Stimulated activated CD4-positive, alpha-beta T cell treated with anti-CD3 and anti-CD28 coated beads, Interleukin-1b, Interleukin-23, amount 100 ng/mL, for 4 hours (primary cell): ENCODE results near the gene ITGB5.
A peak's percentile ranks its signal among the peaks of the same experiment; 100 is the strongest.
"Not testable (repeated sequence)": the region's sequence is repeated elsewhere in the genome, so short reads cannot be mapped to it uniquely, and the experiment has no call there.

ENCODE experiments used
- DNase-seq, 2 donors: peaks; one replicate each; pipeline ENCODE4 v3.0.0-alpha.2; 2020; ENCODE audit warnings: low read depth in 2 of 2

ITGB5 gene

GRCh38 chr3:124834723-124835718 is 52.1 kb downstream of the ITGB5 start:
- peak; percentile 9 to 27 for DNase-seq

- DNase-seq = no peak
Observed at GRCh38 chr3:124833710-124834332, 53.3 kb downstream of the ITGB5 start.

DNA sequence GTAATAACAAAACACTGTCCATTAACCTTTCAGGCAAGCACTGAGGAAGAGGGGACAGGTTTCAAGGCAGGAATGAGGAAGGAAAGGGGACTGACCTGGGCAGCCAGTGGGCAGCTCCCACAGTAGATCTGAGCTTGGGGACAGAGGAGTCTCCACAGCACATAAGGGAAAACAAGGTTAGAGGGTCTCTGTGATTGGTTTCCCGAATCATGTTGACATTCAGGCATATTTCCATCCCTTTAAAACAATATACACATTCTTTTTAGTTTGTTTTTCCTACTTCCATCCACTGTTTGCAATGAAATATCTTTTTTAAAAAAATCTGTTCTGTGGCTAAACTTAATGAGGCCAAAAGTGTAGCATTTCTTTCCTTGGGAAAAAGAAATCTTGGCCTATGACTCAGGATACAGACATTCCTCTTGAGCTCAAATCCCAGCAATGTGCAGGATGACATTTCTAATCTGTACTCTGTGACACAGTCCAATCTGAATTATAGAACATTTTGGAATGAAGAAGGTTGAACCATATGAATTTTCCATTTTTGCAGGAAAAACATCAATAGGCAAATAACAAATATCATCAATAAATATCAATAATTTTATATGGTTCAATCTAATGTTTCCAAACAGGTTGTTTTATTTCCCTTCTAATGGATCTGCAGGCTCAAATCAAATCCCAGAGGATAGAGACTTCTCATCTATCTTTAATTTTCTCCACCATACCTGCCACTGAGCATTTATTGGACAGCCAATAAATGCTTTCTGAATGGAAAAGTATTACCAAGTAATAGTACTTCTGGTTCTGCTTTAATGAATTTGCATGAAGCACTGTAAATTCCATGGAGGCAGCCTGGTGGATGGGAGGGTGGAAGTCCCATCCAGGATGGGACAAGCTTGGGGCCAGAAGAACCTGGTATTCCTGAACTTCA is 54.1 kb downstream of the ITGB5 start:
- no peak for DNase-seq

DNA sequence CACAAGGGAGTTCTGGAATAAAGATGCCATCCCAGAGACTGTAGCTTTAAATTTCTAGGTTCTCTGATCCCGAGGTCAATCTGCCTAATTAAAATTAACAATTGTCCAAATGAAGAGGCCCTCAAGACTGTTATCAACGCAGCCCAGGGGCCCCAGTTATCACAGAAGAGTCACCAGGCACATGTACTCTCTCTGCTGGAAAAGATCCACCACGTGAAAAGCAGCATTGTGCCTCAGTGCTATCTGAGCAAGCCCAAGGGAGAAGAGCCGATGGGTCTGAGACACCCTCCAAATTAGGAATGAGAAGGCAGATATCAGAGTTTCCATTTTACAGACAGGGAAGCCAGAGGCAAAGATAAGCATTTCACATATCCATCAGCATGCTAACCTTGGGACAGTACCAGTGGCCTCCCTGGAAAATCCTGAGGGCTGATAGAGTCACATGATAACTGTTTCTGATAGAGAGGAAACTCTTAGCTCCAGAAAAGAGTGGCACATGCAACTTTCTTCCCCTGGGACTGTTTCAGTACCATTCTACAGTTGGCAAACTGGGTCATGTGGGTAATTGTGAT is 55.5 kb downstream of the ITGB5 start:
- no peak for DNase-seq

- DNase-seq = no peak
Observed at GRCh38 chr3:124829819-124830554, 57.2 kb downstream of the ITGB5 start.

GRCh38 chr3:124829178-124829818 is 57.9 kb downstream of the ITGB5 start:
- DNase-seq = no peak

- not testable (repeated sequence) for DNase-seq
Observed at GRCh38 chr3:124827476-124828206, 59.5 kb downstream of the ITGB5 start.

DNA sequence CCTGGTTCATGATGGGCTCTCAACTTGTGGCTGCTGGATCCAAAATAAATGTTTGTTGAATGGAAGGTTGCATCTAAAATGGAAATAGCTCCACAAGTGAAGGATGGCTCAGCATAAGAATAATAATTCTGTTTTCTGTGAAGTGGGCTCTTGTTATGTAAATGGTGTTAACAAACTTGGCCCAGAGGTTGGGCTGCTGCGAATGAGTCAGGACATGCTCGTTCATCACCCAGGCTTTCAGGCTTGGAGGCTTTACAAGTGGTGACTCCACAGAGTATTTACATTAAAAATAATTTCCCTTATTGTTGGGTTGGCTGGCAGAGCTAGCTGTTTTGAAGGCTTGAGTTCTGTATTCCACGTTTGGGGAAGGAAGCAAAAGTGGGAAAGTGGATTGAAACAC is 60.5 kb downstream of the ITGB5 start:
- DNase-seq = no peak

DNA sequence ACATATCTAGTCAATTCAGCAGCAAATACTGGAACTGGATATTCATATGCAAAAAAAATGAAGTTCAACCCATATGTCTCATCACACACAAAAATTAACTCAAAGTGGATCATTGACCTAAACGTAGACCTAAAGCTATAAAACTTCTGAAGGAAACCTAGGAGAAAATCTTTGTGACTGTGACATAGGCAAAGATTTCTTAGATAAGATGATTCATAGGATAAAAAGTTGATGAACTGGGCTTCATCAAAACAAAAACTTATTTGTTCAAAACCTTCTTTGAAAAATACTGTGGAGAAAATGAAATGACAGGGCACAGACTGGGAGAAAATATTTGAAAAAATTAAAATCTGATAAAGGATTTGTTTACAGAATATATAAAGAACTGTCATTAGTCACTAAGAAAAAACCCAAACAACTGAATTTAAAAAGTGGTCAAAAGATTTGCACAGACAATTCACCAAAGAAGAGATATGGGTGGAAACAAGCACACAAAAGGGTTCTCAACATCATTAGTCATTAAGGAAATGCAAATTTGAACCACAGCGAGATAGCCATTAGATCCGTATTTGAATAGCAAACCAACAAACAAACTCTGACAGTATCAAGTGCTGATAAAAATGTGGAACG is 62.8 kb downstream of the ITGB5 start:
- no peak for DNase-seq

DNA sequence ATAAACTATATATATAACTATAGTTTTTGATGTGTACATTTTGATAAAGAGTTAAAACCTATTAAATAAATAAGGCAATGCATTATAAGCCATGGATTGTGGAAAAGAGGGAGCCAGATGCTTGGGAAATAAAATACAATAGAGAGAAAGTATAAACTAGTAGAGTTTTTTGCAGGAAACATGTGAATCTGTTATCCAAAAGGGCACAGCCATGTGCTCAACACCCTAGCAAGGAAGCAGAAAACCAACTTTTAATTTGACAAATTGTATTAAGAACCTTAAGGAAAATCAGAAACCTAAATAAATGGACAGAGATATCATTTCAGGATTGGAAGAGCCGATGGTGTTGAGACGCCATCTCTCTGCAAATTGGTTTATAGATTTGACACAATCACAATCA is 63.5 kb downstream of the ITGB5 start:
- DNase-seq = no peak

DNA sequence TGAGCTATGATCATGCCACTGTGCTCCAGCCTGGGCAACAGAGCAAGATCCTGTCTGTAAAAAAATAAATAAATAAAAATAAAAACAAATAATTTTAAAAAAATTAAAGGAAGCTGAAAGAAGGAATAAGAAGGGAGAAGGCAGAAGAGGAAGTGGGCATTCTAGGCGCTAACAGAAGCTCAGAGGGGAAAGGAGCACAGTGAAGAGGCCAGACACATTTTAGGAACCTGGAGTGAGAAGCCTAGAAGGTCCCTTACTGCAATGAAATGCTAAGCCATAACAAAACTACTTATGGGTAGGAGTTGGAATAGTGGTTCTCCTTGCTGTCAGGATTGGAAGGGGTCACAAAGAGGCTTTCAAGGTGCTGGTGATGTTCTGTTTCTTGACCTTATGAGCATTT is 64.0 kb downstream of the ITGB5 start:
- DNase-seq = no peak

- no peak for DNase-seq
Observed at GRCh38 chr3:124821356-124821755, 65.8 kb downstream of the ITGB5 start.

DNA sequence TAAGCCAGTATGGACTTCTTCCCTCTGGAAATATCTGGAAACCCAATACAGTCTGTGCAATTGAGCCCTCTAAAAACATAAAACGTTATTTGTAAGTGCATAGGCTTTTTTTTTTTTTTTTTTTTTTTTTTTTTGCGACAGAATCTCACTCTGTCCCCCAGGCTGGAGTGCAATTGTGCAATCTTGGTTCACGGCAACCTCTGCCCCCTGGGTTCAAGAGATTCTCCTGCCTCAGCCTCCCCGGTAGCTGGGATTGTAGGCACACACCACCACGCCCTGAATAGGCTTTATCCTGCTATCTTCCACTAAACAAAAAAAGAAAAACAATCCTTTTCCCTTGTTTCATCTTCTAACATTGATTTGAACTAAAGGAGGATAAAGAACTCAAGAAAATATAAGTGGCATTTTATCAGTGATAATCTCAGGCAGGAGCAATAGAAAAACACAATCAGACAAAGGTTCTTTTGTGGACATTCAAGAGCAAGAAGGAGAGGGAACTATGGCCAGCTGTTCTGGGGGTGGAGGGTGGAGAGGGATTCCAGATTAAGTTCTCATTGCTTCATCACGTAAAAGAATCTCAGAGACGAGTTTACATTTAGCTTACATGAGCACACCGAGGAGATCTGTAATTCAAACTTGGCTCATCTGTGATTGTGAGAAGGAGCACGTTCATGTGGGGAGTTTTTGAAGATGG is 68.6 kb downstream of the ITGB5 start:
- no peak for DNase-seq

GRCh38 chr3:124817079-124817478 is 70.1 kb downstream of the ITGB5 start:
- DNase-seq = no peak

DNA sequence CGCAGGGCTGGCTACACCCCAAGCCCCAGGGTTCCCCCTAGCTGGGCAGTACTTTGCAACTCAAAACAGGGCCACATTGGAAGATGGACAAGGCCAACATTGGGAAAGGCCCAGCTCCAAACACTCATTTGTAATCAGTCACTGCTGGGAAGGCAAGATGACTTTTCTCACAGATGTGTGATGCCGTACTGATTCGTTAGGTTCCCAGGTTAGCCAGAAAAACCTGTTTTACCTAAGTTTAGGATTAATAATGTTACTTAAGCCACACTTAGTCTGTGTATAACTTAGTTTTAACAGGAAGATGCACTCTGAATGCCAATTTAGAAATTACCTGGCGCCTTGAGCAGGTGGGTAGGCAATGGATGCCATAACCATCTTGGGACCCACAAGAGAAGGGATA is 71.0 kb downstream of the ITGB5 start:
- no peak for DNase-seq

- DNase-seq = no peak
Observed at GRCh38 chr3:124815781-124816180, 71.4 kb downstream of the ITGB5 start.

DNA sequence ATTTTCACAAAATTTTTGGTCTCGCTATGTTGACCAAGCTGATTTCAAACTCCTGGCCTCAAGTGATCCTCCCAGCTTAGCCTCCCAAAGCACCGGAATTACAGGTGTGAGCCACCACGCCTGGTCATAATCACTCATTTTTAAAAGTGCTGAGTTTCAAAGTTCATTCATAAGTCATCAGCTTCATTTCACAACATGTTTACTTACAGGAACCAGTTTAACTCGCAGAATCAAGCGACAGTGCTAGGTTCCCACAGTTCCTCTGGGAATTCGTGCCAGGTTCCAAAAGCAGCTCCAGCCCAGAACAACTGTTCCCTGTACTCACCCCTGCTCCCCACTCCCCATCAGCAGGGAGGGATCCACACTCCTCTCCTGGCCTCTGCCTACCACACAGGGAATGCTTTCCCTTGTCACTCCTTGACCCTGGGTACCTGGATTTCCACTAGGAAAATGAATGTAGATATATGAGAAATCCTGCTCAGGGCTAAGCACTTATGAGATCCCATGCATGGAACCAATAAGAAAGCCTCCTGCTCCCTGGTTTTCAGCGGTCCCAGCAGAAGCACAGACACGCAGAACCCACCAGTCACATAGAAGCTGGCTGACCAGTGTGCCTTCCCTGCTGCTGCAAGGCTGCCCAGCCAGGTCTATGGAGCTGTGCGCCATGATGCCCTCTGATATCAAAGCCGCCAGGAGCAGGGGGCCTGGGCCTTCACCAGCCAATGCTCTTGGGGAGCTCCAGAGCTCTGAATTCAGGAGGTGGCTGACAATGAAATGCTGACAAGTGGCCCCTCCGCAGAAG is 72.3 kb downstream of the ITGB5 start:
- no peak for DNase-seq

GRCh38 chr3:124813541-124813940 is 73.6 kb downstream of the ITGB5 start:
- DNase-seq = no peak
